GM12801 (cell line): ENCODE data around the gene COA6.

ENCODE experiments used
- TF ChIP-seq, protein P1 (sequence below): IDR thresholded peaks from one replicate; pipeline ENCODE4 v1.5.1; 2011; ENCODE audit warnings: control low read depth; ENCODE audit not compliant: insufficient read length; ENCODE audit errors: extremely low read depth

The COA6 gene

DNA sequence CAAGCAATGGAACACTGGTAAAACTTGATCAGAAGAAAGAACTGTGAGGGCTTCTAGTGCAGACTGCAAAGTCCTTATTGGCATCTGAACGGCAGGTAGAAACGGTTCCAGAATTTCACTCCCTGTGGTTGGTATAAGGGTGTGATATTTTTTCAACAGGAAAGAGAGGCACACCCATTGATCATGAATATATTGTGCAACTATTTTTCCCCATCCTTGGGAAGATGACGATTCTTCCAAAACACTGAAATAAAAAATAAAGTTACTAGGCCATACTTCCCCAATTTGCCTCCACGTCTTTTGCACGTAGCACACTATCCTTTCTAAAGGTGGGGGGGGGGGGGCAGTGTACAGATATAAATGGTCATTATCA, 56.2 kb downstream of the COA6 start:
- TF ChIP-seq, protein P1, sequence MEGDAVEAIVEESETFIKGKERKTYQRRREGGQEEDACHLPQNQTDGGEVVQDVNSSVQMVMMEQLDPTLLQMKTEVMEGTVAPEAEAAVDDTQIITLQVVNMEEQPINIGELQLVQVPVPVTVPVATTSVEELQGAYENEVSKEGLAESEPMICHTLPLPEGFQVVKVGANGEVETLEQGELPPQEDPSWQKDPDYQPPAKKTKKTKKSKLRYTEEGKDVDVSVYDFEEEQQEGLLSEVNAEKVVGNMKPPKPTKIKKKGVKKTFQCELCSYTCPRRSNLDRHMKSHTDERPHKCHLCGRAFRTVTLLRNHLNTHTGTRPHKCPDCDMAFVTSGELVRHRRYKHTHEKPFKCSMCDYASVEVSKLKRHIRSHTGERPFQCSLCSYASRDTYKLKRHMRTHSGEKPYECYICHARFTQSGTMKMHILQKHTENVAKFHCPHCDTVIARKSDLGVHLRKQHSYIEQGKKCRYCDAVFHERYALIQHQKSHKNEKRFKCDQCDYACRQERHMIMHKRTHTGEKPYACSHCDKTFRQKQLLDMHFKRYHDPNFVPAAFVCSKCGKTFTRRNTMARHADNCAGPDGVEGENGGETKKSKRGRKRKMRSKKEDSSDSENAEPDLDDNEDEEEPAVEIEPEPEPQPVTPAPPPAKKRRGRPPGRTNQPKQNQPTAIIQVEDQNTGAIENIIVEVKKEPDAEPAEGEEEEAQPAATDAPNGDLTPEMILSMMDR: no peak

DNA sequence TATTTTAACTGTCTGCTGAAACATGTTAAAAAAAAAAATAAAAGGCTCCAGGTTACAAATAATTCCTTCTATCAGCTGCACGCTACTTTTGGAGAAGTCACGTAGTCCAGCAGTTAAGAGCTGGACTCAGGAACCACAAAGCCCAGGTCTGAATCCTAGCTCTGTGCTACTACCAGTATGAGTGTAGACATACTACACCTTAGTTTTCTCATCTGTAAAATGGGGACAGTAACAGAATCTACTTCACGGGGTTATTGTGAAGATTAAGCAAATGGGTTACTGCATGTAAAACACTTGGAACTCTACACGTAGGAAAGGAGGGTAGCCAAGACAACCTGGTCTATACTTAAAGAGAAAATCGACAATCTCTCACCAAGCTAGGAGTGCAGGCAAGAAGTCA, 57.4 kb downstream of the COA6 start:
- TF ChIP-seq, protein P1: no peak

DNA sequence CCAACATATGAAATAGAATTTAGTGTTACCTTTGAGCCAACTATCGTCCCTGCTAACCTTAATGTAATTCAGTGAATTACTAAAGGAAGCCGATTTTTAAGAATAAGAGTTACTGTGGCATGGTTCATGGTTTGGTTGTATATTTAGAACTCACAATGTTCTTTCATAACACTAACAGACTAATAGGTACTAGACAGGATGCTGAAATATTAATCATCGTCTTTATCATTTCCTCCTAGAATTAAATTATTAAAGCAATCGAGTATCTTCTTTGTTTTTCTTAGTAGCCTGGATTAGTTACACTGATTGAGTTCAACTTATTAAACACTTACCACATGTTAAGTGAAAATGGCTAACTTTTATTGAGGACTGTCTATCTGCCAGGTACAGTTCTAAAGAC, 58.0 kb downstream of the COA6 start:
- TF ChIP-seq, protein P1: no peak

DNA sequence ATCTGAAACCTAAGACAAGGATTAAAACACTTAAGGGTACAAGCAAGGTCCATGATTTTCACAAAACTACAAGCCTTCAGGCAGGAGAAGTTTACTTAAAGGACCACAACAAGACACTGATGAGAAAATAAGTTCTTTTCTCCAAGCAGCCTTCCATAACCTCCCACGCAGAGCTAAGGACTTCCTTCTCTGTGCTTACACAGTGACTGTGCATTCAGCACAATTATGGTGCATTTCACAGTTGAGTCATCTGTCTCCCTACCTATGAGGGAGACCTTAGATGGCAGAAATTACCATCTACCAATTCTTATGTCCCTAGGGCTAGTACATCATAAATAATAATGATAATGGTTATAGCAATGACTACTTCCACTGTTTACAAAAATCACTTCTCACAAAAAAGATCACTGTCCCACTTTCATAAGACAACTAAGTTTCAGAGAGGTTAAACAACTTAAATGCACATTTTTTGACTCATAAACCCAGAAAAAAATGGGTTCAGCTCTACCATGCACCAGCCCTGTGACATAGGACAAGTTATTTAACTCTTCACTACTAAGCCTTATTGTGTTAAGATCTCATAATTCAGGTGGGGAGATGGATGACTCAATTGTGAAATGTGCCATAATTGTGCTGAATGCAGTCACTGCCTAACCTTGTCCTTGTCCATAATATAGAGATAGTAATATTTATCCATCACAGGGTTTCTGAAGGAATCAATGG, 60.5 kb downstream of the COA6 start:
- TF ChIP-seq, protein P1: no peak
